NCI-H1436 treated with DMSO at 0.1 percent for 48 hours (cell line): ENCODE results near the gene ANKRD42.

Experiments used
- DNase-seq: peaks from one replicate; lab custom pipeline; 2025; lab: John Stamatoyannopoulos, UW

ANKRD42 gene

DNA sequence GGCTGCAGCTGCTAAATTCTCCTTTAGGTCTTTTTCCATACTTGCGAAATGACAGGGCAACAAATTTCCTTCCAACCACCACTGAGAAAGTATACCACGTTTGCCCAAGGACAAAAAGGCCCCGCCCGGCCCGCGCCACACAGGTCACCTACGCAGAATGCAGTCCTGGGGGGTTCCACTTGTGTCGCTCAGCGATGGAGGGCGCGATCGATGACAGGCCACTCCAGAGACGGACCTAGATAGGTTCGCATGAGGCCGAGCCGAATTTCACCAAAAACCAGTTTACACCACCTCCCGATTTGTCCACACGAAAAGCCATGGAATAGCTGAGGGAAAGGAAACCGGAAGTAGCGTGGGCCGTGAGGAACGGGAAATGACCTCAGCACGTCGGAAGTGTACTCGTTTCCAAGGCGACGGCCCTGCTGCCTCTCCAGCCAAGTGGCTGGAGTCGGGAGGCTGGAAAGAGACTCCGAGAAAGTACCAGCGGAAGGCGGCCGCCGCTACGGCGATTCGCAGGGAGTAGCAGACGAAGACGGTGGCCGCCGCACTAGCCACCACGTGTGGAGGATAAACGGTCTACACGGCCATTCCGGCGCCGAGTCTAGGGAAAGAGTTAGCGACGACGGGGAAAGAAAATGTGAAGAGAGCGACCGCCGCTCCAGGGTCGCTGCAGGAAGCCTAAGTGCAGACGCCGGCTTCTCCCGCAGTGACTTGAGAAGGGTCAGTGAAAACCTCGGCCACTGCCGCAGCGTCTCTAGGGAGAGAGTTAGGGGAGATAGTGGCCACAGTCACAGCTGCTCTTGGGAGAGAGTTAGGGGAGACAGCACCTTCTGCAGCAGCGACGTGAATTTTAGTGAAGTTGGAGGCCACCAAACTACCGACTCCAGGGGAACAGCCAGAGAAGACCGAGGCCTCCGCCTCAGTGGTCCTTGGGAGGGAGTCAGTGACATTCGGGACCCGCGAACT, at the start of gene ANKRD42:
ANKRD42 (plus strand) TSS at position 398 of the 966 bp plus-strand sequence. CDS start 959 bp downstream, outside the sequence.
- DNase-seq = peak; percentile 15

DNA sequence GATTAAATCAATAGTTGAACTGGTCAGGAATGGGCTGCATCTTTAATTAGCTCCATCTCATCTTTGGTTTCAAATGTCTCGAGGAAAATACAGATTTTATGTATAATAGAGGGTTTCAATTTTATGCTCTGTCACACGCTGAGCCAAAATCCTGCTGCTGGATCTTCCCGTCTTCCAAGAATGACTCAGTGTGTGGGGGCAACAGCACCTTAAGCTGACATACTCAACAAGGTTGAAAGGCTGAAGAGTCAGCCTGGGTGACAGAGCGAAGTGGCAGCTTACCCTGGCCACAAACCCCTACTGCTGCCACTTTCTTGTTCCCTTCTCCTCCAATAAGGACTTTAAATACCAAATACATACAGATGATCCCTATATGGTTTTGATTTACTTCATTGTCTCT, 45.6 kb upstream of the ANKRD42 start:
- no peak for DNase-seq

DNA sequence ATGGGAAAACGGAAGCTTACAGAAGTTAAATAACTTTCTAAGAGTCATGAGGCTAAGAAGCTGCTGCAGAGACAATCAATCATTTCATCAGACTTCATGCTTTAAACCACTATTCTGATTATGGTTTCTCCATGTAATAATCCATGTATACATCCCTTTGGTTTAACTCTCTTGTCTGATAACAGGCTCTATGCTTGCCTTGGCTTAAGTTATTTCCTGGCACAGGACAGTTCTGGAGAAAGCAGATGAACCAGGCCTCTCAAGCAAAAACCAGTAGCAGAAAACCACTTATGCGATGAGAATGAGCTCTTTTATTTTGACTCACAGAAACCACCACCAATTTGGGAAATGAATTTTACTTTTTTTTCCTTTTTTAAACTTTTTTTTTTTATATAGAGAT, 43.1 kb upstream of the ANKRD42 start:
- no peak for DNase-seq

DNA sequence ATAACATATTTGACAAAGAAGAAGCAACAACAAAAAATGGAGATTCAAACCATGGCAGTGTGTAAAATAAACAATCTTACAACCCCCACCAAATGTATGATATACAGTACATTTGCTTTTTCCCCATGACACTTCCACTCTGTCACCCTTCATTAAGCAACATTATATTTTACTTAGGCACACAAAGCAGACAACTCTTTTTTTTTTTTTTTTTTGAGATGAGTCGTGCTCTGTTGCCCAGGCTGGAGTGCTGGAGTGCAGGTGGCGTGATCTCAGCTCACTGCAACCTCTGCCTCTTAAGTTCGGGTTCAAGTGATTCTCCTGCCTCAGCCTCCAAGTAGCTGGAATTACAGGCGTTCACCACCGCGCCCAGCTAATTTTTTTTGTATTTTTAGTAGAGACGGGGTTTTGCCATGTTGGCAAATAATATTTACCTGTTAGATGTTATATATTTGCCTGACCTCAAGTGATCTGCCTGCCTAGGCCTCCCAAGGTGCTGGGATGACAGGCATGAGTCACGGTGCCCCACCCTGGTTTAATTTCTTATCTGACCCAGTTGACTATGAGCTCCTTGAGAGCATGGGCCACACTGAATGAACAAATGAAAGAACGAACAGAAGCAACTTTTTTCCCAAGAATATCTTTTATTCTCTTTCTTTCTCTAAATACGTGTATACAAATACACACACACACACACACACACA, 42.1 kb upstream of the ANKRD42 start:
- DNase-seq = no peak

DNA sequence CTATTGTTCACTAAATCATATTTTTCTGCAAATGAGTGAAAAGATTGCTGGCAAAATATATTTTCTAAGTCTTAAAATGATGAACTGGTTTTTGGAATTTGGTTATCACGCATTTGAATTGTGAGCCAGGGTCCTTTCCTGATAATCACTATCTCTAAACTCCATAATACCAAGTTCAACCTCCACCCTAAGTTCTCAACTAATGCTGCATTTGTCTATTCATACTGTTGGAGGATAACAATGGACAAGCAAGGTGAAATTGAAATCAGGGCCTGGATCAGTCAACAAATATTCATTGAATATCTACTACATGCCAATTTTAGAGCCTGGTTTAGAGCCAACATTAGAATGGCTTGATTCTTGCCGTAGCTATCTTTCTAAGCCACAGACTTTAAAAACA, 41.2 kb upstream of the ANKRD42 start:
- DNase-seq = no peak

DNA sequence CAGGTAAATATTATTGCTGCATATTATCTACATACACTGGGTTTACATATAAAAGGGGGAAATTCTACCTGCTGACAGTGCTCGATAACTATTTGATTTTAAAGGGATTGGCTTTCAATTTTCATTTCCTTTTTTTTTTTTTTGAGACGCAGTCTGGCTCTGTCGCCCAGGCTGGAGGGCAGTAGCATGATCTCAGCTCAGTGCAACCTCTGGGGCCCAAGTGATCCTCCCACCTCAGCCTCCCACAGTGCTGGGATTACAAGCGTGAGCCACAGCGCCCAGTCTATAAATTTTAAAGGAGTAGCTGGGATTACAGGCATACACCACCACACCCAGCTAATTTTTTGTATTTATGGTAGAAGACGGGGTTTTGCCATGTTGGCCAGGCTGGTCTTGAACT, 39.7 kb upstream of the ANKRD42 start:
- DNase-seq = no peak

DNA sequence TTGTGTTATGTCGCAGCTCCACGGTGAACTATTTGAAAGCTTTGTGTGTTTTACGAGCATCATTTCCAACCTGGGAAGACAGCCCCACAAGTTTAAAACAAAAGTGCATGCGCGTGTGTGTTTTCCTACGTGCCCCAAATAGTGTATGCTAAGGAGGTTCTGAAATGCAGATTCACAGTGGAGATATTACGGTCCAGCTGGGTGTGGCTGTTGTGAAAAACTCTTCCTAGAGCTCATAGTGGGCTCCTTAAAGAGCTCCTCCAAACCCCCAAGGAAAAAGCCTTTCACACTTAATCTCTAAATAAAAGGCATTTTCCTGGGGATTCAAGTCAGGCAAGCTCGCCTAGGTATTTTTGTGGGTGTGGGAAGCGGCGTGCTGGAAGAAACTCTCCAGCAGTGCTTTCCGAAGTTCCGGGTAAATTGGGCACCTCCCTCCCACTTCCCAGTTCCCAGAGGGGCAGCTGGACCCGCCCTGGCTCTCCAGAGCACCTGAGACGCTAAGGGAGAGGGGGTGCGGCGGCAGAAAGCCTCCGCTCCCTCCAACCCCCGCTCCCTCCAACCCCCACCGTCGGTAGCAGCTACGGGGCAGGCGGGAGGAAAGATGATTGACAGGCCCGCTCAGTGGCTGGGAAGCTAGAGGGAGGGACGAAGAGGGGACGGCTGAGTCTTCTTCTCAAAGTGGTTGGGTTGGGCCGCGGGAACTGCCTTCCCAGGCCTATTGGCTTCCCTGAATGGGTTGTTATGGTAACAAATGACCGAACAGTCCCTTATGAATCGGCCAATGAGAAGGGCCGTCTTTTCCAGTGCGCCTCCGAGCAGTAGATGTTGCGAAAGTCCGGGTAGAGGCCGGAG, 37.1 kb upstream of the ANKRD42 start:
- peak; percentile 98 for DNase-seq

DNA sequence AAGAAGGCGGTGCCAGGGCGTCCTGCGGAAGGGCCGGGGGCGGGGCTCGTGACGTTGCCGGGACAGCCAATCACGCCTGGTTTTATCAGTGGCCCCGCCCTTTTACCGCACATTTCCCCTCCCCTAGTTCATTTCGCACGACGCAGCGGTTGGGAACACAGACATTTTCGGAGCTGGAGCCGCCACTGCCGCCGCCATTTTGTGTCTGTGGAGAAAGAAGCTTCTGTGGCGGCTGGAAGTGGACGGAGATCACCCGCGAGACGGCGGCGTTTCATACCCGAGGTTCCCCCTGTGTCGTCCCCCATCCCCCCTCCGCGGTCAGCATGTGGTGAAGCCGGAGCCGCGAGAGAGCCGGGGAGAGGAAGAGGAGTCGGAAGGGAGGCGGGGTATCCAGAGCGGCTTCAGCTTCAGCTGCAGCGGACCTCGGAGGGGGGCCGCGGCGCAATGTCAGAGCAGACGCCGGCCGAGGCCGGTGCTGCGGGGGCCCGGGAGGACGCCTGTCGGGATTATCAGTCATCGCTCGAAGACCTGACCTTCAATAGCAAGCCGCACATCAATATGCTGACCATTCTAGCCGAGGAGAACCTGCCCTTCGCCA, 36.4 kb upstream of the ANKRD42 start, which contains the start of gene PCF11:
PCF11 (plus strand) TSS at position 136 of the 598 bp plus-strand sequence; CDS start at position 445, 309 bp downstream.
- DNase-seq = no peak

DNA sequence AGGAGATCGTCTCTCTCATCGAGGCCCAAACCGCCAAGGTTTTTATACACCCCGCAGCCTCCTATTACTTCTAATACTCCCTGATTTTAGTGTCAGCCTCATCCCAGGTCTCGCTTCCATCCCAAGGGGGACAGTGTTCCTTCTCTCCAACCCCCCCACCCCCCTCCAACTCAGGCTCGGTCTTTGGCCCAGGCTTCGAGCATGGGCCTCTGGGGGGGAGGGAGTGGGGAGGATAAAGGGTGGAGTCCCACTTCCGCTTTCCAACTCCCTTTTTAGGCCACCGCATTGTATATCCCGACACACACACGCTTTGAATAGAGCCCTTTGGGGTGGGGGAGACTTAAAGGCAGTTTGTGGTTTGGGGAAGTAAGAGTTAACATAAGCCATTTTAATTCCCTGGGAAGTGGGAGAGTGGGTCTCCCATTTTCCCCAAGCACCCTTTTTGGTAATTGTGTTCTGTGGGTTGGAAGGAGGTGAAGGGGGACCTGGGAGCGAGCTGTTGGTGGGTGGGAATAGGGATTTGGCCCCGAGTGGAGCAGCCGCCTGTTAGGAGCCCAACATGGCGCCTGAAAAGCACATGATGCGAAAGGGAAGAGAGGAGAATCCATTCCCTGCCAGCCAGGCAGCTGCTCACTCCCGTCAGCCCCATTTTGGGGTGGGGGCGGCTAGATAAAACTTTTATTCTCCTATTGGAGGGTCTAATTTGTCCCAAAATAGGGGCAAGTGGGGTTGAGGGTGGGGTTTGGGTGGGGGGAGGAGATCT, 35.7 kb upstream of the ANKRD42 start:
- no peak for DNase-seq

DNA sequence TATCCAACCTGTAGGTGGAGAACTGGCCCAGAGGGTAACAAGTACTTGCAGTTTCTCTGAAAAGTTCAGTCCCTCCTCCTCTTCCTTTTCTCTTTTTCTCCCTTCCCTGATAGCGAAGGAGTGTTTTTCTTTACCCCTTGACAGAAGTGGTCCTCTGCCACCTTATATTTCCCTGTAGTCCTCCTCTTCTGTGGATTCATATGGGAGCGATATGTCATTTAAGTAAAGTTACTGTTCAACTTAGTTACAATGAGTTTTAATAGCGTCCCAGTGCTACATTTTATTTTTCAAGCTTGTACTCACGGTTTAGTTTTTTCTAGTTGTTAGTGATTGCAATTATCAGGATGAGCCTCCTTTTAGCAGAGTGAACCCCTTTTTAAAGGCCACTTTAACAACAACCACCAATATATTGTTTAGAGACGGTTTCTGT, 35.1 kb upstream of the ANKRD42 start:
- no peak for DNase-seq

DNA sequence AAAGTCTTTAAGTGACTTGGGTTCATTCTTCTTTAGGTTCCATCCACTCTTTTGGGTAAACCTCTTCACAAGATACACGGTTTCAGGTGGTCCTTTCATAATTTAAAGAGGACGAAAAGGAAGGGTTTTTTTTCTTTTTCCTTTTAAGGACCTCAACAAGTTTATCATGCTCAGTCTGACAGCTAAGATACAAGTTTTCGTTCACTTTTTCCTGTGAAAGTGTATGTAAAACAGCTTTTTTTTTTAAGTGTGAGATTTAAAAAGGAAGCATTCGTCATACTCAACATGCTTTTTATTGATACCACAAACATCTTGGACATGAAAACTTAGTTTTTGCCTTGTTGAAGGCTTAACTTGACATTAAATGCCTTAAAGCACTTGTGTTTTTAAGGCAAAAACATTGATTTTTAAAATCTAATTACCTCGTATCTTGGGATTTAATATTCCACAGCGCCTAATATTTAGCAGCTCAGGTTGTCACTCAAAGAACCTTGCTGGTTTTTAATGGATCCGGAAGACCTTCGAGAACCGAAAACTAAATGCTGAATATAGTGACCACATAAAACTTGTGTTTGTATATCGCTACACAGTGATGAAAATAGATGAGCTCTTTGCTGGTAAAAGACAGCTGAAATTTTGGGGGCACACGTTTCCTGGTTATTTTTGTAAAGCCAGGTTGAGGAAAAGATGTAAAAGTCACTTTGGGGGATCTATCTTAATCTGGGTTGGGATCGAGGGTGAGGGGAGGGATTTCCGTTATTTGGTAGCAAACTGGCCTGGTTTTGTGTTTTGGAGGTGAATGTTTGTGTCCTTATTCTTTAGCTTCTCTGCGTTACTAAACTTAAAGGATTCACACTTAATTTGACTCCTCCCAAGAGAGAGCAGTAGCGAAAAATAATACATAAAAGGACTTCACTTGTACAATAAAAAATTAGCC, 34.3 kb upstream of the ANKRD42 start:
- DNase-seq = no peak

DNA sequence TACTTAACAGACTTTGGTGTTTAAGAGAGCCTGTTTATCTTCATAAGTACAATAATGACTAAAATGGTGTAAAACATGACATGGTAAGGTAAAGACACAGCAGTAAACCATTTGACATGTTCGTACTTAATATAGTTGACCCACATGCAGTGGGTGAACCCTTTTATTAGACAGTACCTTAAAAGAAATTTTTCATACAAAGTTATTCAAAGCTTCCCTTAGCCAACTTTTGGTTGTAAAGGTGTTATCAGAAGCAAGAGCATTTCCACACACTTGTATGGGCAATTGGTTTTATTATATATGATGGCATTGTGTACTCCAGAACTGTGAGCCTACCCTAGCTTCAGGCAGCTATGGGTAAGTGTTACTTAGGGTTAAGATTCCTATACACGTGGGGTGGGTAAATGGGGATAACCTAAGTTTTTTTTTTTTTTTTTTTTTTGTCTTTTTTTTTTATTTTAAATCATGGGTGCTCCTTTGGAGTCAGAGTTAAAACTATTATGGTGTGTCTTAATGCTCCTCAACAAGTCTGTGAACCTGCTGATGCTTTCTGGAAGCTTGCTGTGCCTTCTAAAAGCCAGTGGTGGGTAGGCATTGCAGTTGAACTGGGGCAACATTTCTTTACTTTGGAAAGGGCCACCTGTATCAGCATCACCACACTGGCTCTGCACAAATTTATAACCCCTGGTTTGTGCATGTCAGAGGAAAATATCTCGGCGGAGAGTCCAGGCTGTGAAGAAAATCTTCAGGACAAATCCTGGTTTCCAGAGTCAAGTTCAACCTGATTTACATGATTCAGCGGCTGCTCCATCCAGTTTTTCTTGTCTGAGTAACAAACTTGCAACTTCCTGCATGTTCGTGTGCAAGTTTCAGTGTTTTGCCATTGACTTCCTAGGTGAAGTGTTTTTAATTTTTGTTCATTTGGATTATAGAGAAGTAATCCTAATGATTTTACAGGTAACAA, 33.3 kb upstream of the ANKRD42 start:
- DNase-seq = no peak

DNA sequence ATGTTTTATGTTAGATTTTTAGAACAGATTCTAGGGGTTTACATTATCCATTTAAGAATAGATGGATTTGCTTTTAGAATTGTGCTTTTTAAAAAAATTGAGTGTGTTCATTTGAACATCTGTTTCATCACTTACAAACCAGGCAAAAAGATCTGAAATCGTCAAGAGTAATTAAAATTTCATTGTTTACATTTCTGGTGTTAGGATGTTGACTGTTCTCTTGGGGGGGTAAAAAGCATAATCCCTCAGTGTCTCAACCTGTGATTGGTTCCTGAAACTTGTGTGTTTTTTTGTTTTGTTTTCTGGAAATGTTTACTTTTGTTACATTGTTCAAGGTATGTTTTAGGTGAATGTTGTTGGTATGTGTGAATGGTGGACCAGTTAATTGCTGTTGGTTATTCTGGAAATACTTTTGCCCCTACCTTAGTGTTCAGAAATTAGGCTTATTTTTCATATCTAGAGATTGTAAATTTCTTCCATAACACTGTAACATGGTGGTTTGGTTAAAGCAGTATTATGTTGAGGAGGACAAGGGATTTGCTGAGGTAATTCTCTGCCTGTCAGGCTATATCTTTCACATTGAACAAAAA, 31.8 kb upstream of the ANKRD42 start:
- no peak for DNase-seq

DNA sequence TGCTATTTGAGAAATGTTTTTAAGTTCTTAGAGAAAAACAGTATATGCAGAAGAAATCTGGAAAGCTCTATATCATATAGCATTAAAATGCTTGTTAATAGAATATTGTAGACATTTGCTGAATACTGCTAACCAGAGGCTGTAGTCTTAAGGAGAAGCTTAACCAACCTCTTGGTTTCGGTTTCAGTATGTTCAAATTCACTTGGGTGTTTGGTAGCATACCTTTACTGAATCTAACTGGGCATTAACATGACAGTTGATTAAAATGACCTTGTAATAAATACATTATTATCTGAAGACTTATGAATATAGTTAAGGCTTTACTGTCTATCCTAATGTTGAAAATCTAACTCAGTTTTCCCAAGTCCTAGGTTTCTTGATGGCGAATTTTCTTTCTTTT, 31.1 kb upstream of the ANKRD42 start:
- DNase-seq = no peak

DNA sequence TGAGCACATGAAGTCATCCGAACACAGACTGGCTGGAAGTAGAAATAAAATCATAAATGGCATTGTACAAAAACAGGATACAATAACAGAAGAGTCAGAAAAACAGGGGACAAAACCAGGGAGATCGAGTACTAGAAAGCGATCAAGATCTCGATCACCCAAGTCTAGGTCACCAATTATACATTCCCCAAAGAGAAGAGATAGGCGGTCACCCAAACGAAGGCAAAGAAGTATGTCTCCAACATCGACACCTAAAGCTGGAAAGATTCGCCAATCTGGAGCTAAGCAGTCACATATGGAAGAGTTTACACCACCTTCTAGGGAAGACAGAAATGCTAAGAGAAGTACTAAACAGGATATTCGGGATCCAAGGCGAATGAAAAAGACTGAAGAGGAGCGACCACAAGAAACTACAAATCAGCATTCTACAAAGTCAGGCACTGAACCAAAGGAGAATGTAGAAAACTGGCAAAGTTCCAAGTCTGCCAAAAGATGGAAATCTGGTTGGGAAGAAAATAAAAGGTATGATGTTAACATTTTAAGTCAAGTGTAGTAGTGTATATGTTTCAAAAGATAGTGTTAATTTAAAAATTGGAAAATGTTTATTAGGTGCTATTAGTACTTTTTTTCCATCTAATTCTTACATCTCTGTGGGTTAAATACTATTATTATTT, 27.2 kb upstream of the ANKRD42 start:
- DNase-seq = no peak

DNA sequence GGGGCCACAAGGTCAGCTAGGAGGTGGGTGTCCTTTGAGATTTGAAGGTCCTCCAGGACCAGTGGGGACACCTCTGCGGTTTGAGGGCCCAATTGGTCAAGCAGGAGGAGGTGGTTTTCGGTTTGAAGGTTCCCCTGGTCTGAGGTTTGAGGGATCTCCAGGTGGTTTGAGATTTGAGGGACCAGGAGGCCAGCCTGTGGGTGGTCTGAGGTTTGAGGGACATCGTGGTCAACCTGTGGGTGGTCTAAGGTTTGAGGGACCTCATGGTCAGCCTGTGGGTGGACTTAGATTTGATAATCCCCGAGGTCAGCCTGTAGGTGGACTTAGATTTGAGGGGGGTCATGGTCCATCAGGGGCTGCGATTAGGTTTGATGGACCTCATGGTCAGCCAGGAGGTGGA, 24.8 kb upstream of the ANKRD42 start:
- no peak for DNase-seq

DNA sequence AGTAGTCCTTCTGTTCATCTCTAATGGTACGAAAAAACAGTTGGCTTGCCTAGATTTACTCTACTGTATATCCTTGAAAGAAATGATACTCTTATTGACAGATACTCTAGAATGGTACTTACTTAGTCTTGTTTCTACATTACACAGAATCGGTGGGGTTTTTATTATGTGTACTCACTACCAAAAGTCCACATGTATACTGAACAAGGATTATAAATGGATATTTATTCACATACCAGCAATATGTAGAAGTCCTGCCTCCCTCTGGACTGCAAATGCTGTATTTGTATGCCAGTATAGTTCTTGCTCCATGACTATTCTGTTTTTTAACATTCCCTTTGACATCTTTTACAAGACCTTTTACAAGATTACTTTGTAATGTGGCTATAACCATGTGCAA, 22.6 kb upstream of the ANKRD42 start:
- DNase-seq = no peak

DNA sequence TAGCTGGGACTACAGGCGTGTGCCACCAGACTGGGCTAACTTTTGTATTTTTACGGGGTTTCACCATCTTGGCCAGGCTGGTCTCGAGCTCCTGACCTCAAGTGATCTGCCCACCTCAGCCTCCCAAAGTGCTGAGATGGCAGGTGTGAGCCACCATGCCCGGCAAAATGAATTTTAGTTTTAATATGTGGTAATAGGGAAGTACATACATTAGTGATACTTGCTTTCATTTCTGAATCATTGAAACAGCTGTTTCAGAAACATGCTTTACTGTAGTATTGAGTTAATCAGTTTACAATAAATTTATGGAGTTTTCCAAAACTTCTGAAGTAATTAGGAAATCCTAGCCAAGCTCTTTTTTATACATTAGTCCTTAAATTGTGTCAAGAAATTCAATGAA, 21.0 kb upstream of the ANKRD42 start:
- no peak for DNase-seq
